Hematopoietic multipotent progenitor cell treated with erythropoietin and hydrocortisone succinate and interleukin-3 and kit ligand, for 8 days (in vitro differentiated cells): ENCODE data around the gene CSTB.

ENCODE experiments used
- DNase-seq: peaks from one replicate; pipeline ENCODE4 v3.0.0-alpha.2; 2015

The CSTB gene

DNA sequence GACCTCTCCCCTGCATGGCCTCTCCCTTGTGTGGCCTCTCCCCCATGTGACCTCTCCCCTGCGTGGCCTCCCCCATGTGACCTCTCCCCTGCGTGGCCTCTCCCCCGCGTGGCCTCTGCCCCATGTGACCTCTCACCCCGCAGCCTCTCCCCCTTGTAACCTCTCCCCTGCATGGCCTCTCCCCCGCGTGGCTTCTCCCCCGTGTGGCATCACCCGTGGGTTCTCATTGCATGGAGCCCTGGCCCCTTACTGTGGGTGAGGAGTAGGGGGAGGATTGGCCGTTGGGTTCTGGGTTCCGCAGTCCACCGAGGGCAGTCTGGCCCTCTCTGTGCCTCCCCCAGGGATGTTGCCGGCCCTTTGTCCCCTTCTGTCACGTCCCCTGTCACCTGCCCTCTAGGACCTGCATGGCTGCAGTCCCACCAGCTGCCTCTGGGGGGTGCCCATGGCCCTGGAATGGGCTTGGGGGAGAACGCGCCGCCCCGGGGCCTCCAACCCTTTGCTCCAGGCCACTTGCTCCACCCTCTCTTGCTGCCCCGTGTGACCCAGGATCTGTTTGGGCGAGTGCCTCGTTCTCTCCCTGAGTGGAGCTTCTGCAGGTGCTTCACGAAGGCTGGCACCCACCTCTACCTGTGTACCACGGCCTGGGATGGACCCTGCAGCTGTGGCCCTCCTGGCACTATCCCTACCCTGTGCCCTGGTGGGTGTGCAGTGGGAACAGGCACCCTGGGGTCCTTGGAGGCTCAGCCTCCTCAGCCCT is 34.6 kb upstream of the CSTB start:
- DNase-seq, result peak; percentile 87

DNA sequence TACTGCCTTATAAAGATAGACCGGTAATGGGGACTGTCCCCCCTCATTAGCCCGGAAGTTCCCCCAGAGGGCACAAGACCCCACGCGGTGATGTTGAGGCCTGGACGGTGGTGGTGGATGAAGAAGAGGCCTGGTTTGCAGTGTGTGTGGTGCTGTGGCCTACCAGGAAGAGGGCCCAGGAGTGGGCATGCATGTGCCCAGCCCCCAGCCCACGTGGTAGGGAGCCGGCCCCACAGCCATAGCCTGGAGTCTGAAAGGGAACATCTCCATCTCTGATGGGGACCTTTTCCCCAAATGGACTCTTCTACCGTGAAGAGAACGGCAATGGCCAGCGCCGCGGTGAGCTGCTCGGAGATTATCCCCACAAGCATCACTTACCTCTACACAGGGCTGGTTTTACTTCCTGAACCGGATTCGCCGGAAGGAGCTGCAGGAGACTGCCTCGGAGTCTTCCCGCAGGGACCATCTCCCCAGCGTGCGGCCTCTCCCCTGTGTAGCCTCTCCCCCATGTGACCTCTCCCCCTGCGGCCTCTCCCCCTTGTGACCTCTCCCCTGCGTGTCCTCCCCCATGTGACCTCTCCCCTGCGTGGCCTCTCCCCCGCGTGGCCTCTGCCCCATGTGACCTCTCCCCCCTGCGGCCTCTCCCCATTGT is 33.9 kb upstream of the CSTB start:
- no peak for DNase-seq

DNA sequence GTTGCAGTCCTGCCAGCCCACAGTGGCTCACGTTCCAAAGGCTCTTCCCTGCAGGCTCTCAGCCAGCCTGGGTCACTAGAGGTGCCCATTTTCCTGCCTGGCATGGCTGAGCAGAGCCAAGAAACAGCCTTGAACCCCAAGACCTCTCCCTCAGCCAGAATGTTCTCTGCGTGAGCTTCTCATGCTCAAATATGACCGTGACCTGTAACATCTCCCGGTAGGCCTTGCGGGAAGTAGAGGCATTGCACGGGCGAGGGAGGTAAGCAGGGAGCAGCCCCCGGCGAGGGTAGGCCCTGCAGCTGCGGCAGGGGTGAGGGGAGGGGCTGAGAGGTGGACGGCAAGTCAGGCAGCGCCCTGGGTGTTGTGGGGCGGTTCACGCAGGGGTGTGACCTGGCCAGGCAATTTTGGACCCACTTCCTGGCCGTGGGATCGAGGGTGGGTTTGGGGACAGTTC is 33.3 kb upstream of the CSTB start:
- DNase-seq, result no peak

DNA sequence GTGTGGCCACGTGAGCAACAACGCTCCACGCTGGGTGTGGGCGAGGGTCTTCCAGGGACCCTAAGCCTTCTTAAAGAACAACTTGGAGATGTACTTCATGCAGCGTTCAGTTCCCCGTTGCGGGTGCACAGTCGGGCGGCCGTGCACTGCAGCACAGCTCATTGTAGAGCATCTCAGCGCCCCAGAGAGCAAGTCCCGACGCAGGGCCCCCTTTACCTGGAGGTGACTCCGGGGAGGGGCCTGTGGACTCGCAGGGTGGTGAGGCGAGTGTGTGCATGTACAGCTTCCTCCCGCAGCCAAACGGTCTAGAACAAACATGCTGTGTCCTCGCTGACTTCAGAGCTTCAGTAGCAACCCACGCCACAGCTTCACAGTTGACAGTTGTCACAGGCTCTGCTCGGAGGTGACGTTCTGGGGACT is 32.7 kb upstream of the CSTB start:
- no peak for DNase-seq

DNA sequence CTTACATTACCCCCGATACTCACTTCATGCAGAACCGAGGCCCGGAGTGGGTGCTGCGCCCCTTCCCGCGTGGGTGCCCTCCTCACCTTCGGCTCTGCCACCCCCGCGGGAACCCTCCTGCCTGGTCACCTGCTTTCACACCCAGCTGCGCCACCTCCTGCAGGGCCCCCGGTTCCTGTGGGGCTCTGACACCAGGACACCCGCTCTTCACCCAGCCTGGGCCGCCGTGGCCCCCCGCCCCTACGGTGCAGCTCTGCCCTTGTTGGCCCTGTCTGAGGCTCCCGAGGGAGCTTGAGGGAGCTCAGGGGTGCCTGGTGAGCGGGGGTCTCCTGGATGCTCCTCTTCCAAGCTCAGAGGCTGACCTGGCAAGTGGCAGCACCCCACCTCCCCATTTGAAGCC is 32.3 kb upstream of the CSTB start:
- DNase-seq, result no peak

DNA sequence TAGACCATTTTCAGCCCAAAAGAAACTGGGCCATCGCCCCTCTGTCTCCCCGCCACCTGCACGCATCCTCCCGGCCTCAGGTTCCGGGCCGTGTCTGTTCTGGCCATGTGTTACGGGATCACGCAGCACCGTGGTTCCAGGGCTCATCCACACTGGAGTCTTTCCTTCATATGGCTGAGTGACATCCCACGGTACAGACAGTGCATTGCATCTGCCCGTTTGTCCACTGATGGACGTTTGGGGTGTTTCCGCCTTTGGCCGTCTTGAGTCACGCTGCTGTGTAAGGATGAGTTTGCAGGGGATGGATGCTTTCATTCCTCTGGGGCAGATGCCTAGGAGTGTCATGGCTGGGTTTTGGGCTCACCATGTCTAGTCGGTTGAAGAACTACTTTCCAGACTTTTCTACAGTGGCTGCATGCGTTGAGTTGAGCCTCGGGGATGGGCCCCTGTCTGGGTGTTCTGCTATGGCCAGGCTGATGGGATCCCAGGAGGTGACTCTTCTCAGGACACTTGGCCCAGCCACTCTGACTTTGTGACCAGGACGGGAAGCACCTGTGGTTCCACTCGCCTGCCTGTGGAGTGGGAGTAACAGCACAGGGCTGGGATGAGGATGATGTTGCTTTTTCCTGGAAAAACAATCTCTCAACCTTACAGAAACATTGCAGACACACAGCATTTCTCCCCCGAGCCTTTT is 30.1 kb upstream of the CSTB start:
- no peak for DNase-seq

DNA sequence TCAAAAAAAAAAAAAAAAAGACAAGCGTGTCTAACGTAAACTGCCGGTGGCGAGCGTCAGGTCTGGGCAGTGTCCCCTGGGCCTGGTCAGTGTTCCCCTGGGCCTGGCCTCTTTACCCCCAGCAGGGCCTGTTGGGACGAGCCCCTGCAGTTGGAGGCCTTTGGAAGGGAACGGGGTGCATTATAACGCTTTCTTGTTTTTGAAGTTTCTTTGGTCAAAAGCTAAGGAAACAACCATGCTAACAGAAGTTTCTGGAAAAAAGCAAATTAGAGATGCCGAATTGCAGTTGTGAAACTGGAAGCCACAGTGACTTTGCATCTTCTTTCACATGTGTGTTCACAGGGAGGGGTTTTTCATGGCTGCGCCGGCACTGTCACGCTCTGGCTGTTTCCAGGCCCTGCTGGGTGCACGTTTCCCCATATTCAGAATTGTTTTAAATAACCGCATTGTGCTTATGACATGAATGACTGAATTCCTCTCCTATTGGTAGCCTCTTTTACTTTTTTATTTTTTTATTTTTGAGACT is 29.2 kb upstream of the CSTB start:
- peak; percentile 35 for DNase-seq

DNA sequence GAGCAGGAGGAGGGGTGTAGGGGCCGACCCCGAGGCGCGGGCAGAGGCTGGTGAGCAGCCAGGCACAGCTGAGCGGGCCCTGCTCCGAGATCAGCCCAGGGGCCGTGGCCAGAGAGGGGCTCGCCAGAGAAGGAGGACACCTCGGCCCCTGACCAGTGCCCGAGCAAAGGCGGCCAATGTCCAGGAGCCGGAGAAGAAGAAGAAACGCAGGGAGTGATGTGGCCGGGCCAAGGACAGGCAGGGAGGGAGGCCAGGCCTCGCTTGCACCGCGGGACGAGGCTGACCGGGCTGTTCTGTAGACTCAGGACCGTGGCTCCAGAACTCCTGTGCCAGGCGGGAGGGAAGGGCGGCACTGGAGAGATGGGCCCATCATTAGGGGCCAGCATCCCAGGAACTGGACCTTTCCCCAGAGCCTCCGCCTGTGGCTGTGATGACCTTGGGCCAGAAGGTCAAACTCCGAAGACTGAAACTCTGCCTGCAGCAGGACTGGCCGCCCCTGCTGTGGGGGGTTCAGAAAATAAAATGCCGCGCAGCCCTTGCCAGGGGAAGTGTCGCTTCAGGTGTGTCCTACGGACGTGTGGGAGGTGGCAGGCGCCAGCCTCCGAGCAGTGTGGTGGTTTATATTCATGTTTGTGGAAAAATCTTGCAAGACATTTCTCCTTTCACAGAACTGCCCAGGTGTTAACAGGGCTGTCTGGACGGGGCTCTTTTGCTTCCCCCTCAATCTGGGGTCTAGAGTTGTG is 27.6 kb upstream of the CSTB start:
- no peak for DNase-seq

DNA sequence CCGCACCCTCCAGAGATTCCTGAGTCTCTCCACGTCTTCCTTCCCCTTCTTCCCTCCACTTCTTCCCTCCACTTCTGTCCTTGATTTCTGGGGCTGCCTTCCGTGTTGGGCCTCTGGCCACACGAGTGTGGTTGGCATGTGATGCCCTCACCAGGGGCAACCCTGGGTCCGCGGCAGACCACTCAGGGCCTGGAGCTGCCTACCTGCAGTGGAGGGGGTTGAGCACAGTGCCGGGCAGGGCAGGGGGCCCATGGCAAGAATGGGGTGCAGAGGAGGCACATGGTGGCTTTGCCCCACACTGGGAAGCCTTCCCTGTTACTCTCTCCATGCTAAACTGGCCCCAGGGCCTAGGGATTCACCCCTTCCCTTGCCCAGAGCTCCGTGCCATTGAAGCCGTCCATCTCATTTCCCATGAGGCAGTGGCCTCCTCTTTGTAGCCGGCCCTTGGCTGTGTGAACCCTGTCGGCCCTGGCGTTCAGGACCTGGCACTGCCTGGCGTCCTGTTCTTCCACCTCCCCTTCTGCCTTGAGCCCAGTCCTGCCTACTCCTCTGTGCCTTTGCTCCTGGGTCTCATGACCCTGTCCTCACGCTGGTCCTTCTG is 26.7 kb upstream of the CSTB start:
- DNase-seq, result no peak

DNA sequence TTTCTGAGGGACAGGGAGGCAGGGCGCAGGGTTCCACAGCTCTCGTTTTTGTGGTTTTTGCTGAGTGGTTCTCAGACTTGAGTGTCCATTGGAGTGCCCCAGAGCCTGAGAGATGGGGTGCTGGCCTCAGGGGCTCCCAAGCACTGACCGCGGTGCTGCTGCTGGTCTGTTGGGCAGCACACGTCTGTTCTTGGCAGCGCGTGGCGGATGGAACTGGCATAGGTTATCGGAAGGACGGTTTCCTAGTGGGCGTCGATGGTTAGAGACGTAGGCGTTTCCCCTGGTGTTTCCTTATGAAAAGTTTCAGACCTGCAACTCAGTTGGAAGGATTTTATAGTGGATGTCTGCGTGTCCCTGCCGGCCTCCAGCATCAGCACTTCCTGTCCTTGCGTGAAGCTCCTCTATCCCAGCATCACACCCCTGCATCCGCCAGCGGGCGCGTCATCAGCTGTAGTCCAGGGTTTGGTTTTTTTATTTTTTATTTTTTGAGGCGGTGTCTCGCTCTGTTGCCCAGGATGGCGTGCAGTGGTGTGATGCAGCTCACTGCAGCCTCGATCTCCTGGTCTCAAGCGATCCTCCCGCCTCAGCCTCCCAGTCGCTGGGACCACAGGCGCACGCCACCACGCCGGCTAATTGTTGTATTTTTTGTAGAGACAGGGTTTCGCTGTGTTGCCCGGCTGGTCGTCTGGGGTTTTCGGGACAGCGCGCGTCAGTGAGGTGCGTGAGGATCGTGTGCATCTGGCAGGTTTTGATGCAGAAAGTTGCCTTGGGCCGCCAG is 25.1 kb upstream of the CSTB start:
- no peak for DNase-seq

DNA sequence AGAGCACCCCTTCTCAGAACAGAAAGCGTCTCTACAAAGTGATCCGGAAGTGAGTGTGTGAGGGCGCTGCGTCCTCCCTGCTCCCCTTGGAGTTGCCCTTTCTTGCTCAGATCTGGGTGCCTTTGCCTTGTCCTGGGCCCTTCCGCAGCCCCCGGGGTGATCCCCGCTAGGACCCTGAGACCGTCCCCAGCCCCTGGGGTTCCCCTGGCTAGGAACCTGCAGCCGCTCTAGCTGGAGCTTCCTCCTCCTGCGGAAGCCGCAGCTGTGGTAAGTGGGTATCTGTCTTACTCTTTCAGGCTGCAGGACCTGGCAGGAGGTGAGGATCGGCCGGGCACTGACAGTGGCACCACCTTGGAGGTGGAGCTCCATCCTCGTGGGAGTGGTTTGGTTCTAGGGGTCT is 24.5 kb upstream of the CSTB start:
- no peak for DNase-seq

DNA sequence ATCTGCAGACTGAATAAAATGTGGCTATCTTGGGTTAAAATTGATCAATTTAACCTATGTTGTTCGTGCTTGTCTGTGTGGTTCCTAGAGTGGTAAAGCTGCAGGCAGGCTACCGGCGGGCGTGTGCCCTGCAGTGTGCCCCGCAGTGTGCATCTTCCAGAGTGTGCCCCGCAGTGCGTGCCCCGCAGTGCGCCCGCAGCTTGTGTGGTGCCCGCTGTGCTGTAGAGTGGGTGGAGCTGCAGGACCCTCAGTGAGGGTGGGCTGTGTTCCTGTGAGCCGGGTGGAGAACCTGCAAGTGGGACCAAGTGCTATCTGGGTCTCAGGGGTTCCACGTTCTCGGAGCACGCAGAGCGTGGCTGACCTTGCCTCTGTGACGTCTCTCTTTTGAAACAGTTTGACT is 24.0 kb upstream of the CSTB start:
- DNase-seq, result no peak

DNA sequence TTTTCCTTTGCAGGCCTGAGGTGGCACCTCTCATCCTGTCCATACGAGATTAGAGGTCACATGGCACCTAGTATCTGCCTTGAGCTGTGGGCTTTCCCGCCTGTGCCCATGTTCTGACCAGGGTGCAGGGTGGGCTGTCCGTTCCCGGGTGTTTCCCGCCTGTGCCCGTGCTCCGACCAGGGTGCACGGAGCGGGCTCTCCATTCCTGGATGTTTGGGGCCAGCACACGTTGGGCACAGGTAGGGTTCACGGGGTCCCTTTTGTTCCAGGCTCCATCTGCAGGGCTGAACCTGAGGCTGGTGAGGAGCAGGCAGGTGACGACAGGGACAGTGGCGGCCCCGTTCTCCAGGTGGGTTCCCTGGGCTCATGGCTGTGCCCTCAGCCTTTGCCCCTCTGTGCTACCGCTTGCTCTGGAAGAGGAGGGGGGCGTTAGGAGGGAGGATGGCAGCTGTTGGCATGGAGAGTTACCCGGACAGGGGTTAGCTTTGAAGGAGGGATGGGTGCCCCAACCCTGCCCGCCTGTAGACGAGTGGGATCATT is 23.3 kb upstream of the CSTB start:
- no peak for DNase-seq

DNA sequence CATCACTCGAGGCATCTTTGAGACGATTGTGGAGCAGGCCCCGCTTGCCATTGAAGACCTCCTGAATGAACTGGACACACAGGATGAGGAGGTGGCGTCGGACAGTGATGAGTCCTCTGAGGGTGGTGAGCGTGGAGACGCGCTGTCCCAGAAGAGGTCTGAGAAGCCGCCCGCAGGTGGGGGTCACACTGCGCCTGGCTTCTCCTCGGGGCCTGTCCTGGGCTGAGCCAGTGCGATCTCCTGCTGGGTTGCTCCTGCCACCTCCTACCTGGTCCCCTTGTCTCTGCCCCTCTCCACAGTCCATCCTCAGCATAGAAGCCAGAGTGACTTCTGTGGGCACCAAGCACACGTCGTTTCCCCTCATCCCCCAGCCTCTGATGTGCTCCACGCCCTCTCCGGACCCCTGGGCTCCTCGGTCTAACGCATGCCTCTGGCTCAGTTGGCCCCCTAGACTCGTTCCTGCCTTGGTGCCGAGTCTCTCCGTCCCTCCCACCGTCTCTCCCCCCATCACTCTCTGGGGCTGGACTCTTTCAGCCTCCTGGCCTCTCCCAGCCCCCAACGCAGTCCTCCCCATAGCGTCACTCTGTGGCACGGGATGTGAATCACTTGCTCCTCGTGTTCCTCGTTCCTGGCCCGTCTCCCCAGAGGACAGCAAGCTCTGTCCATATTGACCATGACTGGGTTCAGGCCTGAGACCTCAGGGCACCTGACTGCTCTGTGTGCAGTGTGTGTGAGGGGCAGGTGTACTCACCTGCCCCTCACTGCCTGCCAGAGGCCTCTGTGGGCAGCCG is 22.0 kb upstream of the CSTB start:
- no peak for DNase-seq

DNA sequence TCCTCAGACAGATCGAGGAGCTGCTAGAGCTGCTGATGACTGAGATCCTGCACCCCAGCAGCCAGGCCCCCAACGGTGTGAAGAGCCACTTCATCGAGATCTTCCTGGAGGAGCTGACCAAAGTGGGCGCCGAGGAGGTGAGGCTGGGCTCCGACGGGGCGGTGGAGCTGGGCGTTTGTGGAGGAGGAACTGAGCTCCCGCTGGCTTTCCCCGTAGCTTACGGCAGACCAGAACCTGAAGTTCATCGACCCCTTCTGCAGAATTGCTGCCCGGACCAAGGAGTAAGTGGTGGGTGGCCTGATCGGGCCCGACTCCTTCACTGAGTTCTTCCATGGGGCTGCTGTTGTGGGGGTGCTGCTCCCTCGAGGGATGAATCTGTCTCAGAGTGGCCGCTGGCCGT is 21.3 kb upstream of the CSTB start:
- no peak for DNase-seq

DNA sequence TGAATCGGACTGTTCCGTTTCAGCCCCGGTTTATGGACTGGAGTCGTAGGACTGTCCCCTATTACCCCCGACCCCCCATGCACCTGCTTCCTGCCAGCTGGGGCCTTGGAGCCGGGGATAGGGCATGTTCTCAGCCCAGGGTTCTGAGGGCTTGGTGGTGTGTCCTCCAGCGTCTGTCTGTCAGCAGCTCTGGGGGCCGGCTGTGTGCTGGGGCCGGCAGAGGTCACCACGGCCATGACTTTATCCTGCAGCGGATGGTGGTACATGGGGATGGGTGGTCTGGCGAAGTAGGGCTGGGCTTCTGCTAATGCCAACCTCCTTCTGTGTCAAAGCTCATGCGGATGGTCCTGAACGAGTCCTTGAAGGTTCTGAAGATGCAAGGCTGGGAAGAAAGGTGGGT is 18.7 kb upstream of the CSTB start:
- DNase-seq, result no peak

DNA sequence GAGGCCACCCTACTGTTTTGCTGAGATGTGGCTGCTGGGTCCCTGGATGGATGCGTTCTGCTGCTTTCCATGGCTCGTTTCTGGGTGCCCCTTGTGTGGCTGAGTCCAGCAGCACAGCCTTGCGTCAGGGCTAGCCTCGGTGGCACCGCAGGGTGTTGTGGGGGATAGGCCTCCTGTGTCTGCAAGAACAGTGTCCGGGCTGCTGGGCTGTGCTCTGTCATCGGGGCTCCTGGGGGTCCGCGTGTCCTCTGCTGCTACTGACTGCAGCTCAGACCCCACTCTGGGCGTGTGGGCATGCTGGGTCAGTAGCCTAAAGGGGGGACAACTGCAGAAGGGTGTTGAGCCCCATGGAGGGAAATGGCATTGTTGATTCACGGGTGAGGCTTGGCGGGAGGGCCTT is 18.2 kb upstream of the CSTB start:
- DNase-seq, result no peak

DNA sequence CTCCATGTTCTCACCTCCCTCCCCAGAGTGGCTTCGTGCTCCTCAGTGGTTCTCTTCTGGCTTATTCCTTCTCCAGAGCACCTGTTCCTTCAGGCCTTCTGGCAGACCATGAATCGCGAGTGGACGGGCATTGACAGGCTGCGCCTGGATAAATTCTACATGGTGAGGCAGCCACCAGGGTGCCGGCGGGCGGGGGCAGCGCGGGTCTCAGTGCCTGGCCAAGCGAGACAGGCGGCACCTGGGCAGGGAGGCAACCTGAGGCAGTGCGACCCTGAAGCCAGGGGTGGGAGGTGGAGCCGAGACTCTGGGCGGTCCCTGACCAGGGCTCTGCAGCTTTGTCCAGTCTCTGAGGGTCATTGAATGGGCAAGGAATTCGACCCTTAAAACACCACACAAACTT is 17.1 kb upstream of the CSTB start:
- DNase-seq, result no peak

DNA sequence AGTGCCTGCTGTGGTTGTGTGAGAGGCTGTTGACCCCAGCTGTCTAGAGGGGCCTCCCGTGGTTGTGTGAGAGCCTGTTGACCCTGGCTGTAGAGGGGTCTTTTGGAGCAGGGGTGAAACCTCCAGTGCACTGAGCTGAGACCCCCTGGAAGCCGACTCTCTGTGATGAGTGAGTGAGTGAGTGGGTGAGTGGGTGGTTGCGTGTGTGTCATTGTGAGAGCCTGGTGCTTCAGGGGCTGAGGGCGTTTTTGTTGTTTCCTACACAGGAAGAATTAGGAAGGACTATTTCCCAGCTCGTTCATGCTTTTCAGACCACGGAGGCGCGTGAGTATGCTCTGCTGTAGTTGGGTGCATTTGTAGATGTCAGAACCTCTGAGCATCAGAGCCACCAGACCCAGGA is 16.3 kb upstream of the CSTB start:
- DNase-seq, result no peak

DNA sequence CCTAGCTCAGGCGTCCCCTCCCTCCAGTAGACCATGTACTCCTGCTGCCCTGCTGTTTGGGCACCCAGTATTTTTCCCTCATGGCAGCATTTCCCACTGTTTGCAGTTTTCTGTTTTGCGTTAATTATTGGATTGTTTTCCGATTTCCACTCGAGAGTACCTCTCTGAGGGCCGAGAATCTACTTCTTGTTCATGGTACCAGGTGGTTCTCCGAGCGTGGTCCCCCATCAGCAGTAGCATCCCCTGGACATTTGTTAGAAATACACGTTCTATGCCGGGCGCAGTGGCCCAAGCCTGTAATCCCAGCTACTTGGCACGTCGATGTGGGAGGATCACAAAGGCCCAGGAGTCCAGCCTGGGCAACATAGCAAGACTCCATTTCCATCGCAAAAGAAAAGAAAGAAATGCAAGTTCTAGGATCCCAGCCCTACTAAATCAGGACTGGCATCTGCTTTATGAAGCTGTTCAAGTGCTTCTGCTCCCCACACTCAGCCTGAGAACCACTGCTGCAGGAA is 14.0 kb upstream of the CSTB start:
- peak; percentile 25 for DNase-seq
